Measurements from ENCODE around the gene VENTX. TPM values are rescaled to one million over a fixed set of nuclear protein-coding genes. Genes with fewer than 3 reads are reported as not detected.

The VENTX gene
- total RNA-seq, 1 experiment from 2014 or later, result not detected

Small RNA genes lying within 50 kb of the gene (microRNA-seq; reads per million reads assigned to microRNA genes)
- not detected for gene MIR202 (ENCODE audit: unreplicated experiment)

Other genes with a start within 250 kb of the VENTX start
- gene ADGRA1, start 149.9 kb upstream of the VENTX start, total RNA-seq (2014; rRNA removed), result not detected in 2 replicates
- not detected in 2 replicates for gene KNDC1, start 77.6 kb upstream of the VENTX start, total RNA-seq (2014; rRNA removed)
- gene UTF1, start 7.6 kb upstream of the VENTX start, total RNA-seq (2014; rRNA removed), result not detected in 2 replicates
- 113 and 147 TPM in 2 replicates for gene ADAM8, start 39.0 kb downstream of the VENTX start, total RNA-seq (2014; rRNA removed)
- 72.9 and 84.4 TPM in 2 replicates for gene TUBGCP2, start 71.0 kb downstream of the VENTX start, total RNA-seq (2014; rRNA removed)
- 78.4 and 84.3 TPM in 2 replicates for gene ZNF511, start 71.1 kb downstream of the VENTX start, total RNA-seq (2014; rRNA removed)
- gene CALY, start 99.0 kb downstream of the VENTX start, total RNA-seq (2014; rRNA removed), result not detected in 2 replicates
- gene PRAP1, start 109.5 kb downstream of the VENTX start, total RNA-seq (2014; rRNA removed), result not detected in 2 replicates
- gene FUOM, start 120.2 kb downstream of the VENTX start, total RNA-seq (2014; rRNA removed), result 33.3 and 40.0 TPM in 2 replicates
- gene ECHS1, start 135.5 kb downstream of the VENTX start, total RNA-seq (2014; rRNA removed), result 114 and 120 TPM in 2 replicates
- 3.7 and 4.1 TPM in 2 replicates for gene PAOX, start 141.4 kb downstream of the VENTX start, total RNA-seq (2014; rRNA removed)
- 38.8 and 39.4 TPM in 2 replicates for gene MTG1, start 156.3 kb downstream of the VENTX start, total RNA-seq (2014; rRNA removed)
- gene SPRN, start 186.8 kb downstream of the VENTX start, total RNA-seq (2014; rRNA removed), result not detected in 2 replicates
- 2.4 and 5.1 TPM in 2 replicates for gene SCART1, start 216.1 kb downstream of the VENTX start, total RNA-seq (2014; rRNA removed)

All from PC-3 (cell line).